A549 (cell line): Measurements from ENCODE around the gene LGALS7B. TPM values are rescaled to one million over a fixed set of nuclear protein-coding genes. Genes with fewer than 3 reads are reported as not detected.
"Not testable (repeated sequence)": the region's sequence is repeated elsewhere in the genome, so short reads cannot be mapped to it uniquely, and the experiment has no call there.

Experiments
- ATAC-seq, 2 experiments: fragments of 200-7000 bp in 1 of 2; fragments of >200 bp in 1 of 2; cut with Nextera tagmentation in 1 of 2; cut with Tn5 transposase in 1 of 2; 3 replicates each; pipeline versions ENCODE4 v1.8.0 to v1.9.1; 2018 to 2020; ENCODE audit warnings: mild to moderate bottlenecking in 1 of 2, moderate library complexity in 1 of 2
- CTCF ChIA-PET: fragments of 300-600 bp; sonication (Branson Sonifier 250); formaldehyde crosslinking; extraction: SDS; loops from one replicate; lab custom pipeline; 2021; ENCODE audit warnings: antibody characterized with exemption, inconsistent platforms; lab: Yijun Ruan, JAX
- POLR2A ChIA-PET: fragments of 350-600 bp; formaldehyde crosslinking; extraction: SDS; loops from one replicate; lab custom pipeline; 2021; ENCODE audit warnings: antibody characterized with exemption, inconsistent platforms; lab: Yijun Ruan, JAX
- DNase-seq, 2 experiments: peaks; one replicate each; pipeline versions ENCODE4 v3.0.0 to v3.0.0-alpha.2; 2011 to 2016; ENCODE audit warnings: low read depth in 1 of 2, low spot score in 1 of 2
- FAIRE-seq: peaks from 2 replicates; lab custom pipeline; 2011; peaks lifted over from hg19 to GRCh38; lab: Jason Lieb, UNC
- H3K27ac ChIP-seq, 2 experiments: fragments of >200 bp; sonication (Bioruptor Twin); formaldehyde crosslinking; 3 replicates each; pipeline ENCODE4 v1.5.1; 2016 to 2017
- H3K4me1 ChIP-seq: fragments of >200 bp; sonication (Bioruptor Twin); formaldehyde crosslinking; 3 replicates; pipeline ENCODE4 v1.6.1; 2016
- H3K4me2 ChIP-seq: fragments of >200 bp; sonication (Bioruptor Twin); formaldehyde crosslinking; 3 replicates; pipeline ENCODE4 v1.6.1; 2016
- H3K4me3 ChIP-seq: fragments of >200 bp; sonication (Bioruptor Twin); formaldehyde crosslinking; 3 replicates; pipeline ENCODE4 v1.5.1; 2016
- H3K9me3 ChIP-seq: fragments of >200 bp; sonication (Bioruptor Twin); formaldehyde crosslinking; 3 replicates; pipeline ENCODE4 v1.6.1; 2016
- BHLHE40 ChIP-seq: IDR thresholded peaks from 2 replicates; pipeline ENCODE4 v1.6.1; 2012; ENCODE audit warnings: low read depth, low read length, inconsistent platforms
- CBX8 ChIP-seq: fragments of 200-600 bp; sonication (generic); IDR thresholded peaks from 2 replicates; pipeline ENCODE4 v1.6.1; 2016
- CHD2 ChIP-seq: fragments of 150-350 bp; IDR thresholded peaks from 2 replicates; pipeline ENCODE4 v1.6.1; 2014; ENCODE audit warnings: low read length; ENCODE audit not compliant: partially characterized antibody
- CHD4 ChIP-seq: fragments of 200-600 bp; sonication (generic); IDR thresholded peaks from 2 replicates; pipeline ENCODE4 v1.6.1; 2016; ENCODE audit warnings: antibody characterized with exemption, mild to moderate bottlenecking, borderline replicate concordance
- ESRRA ChIP-seq: fragments of 150-350 bp; IDR thresholded peaks from 2 replicates; pipeline ENCODE4 v1.6.1; 2014; ENCODE audit warnings: mild to moderate bottlenecking, low read length, borderline replicate concordance
- HEYL ChIP-seq: fragments of 250-450 bp; sonication (Bioruptor Pico); IDR thresholded peaks from 2 replicates; pipeline ENCODE4 v1.8.0; 2021; ENCODE audit warnings: mild to moderate bottlenecking, moderate library complexity
- HOXB5 ChIP-seq: fragments of 250-450 bp; sonication (Bioruptor Pico); IDR thresholded peaks from 2 replicates; pipeline ENCODE4 v1.5.0; 2020; ENCODE audit warnings: mild to moderate bottlenecking, moderate library complexity
- KDM1A ChIP-seq: fragments of 200-600 bp; sonication (generic); IDR thresholded peaks from 2 replicates; pipeline ENCODE4 v1.6.1; 2016; ENCODE audit warnings: low read depth, mild to moderate bottlenecking
- NPAS2 ChIP-seq: fragments of 250-450 bp; sonication (Bioruptor Pico); IDR thresholded peaks from 2 replicates; pipeline ENCODE4 v1.8.0; 2022; ENCODE audit warnings: mild to moderate bottlenecking, moderate library complexity, borderline replicate concordance
- NR3C1 ChIP-seq: fragments of >200 bp; sonication (Bioruptor Twin); formaldehyde crosslinking; IDR thresholded peaks from 3 replicates; pipeline ENCODE4 v1.6.1; 2017
- SREBF2 ChIP-seq: fragments of 450-650 bp; IDR thresholded peaks from 2 replicates; pipeline ENCODE4 v1.6.1; 2014; ENCODE audit warnings: mild to moderate bottlenecking, moderate library complexity
- TFCP2L1 ChIP-seq: fragments of 250-450 bp; sonication (Bioruptor Pico); IDR thresholded peaks from 2 replicates; pipeline ENCODE4 v1.5.0; 2021; ENCODE audit warnings: mild to moderate bottlenecking
- ZNF302 ChIP-seq: fragments of 250-450 bp; sonication (Bioruptor Pico); IDR thresholded peaks from 2 replicates; pipeline ENCODE4 v1.9.0; 2021; ENCODE audit warnings: inconsistent platforms, mild to moderate bottlenecking, moderate library complexity
- WGBS: methylation state at CpG from one replicate; pipeline ENCODE4 v1.1.6; 2017; ENCODE audit errors: missing lambda C conversion rate; 5-methylcytosine and 5-hydroxymethylcytosine counted together
- polyA plus RNA-seq, 4 experiments: library from polyadenylated mRNA; depleted of rRNA in 3 of 4; stranded (reverse); fragments of >200 nt; fragmentation: RNase III in 1 of 4; extraction: RNeasy Plus Mini Kit Qiagen cat#74134 plus additional on column Dnase treatment in 1 of 4; gene quantifications; 2 replicates in 3 of 4; 3 replicates in 1 of 4; pipeline ENCODE4 v1.2.3, GENCODE V29; 2011 to 2017
- TF ChIP-seq, protein P1 (sequence below): fragments of 250-450 bp; sonication (Bioruptor Pico); IDR thresholded peaks from 2 replicates; pipeline ENCODE4 v1.5.0; 2021; ENCODE audit warnings: mild to moderate bottlenecking, moderate library complexity, borderline replicate concordance
- TF ChIP-seq, protein P2 (sequence below): fragments of 200-600 bp; sonication (generic); IDR thresholded peaks from 2 replicates; pipeline ENCODE4 v1.6.1; 2016; ENCODE audit warnings: antibody characterized with exemption, mild to moderate bottlenecking, moderate library complexity

The LGALS7B gene
- polyA plus RNA-seq, 2 of the 4 experiments (the other 2 are of a cell fraction), result 0.27 TPM; not detected in 1

DNA sequence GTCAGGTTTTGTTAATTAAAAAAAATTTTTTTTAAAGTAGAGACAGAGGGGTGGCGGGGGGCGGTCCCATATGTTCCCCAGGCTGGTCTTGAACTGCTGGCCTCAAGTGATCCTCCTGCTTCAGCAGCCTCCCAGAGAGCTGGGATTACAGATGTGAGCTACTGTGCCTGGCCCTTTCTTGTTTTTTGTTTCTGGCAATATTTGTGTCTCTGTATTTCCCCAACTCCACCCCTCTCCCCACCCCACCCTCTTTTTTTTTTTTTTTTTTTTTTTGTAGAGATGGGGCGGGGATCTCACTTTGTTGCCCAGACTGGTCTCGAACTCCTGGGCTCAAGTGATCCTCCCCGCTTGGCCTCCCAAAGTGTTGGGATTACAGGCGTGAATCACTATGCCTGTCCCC is 44.1 kb upstream of the LGALS7B start:
- H3K4me3 ChIP-seq, result no peak overlapping the region
- no peaks in the 10 kb centered on the region for H3K9me3 ChIP-seq
- WGBS, result 71% methylated on average over 6 of the region's 6 CpGs
- H3K4me1 ChIP-seq, result peaks cover 4% of the 10 kb centered on the region; the same call in 1 of the 3 replicates
- peak in 1 of 2 experiments; percentile 26 for DNase-seq
- CTCF ChIA-PET, result interaction anchor here (0.8 to 2.1 kb wide), 12 partner anchors 9 to 185 kb away, joined by 3 to 9 read pairs (median 4); partner anchors contain the start of genes ECH1, MRPS12 and SARS2
- FAIRE-seq, result no peak
- no peak overlapping the region for H3K4me2 ChIP-seq
- no peak; a peak in 2 of 6 replicates for ATAC-seq
- H3K27ac ChIP-seq, result no peak overlapping the region
- POLR2A ChIA-PET, result interaction anchor here (1.4 kb wide), 1 partner anchor 87 kb away, joined by 3 read pairs; the partner anchor contains the start of gene ECH1
- TF ChIP-seq ZNF302, result no peak

DNA sequence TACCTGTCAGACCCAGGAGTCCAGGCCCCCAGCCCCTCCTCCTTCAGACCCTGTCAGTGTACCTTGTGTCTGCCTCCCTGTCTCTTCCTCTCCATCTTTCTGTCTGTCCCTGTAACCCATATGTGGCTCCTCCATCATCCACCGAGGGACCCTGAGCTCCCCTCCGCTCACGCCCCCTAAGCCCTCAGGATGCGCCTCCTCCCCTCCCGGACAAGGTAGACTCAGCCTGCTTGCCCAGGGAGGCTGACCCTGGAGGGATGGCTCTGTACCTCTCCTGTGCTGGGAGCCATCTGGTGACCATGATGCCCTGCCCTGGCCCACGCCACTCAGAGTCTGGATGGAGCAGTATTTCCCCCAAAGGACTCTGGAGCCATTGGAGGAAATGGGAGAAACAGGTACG is 43.7 kb upstream of the LGALS7B start:
- peaks cover 4% of the 10 kb centered on the region; the same call in 1 of the 3 replicates for H3K4me1 ChIP-seq
- peak; percentile 17 to 37; a peak in 4 of 6 replicates for ATAC-seq
- 87% methylated on average over 7 of the region's 7 CpGs for WGBS
- H3K27ac ChIP-seq, result no peak overlapping the region
- DNase-seq, result no peak
- no peaks in the 10 kb centered on the region for H3K9me3 ChIP-seq
- no peak for TF ChIP-seq BHLHE40
- TF ChIP-seq, protein P1, sequence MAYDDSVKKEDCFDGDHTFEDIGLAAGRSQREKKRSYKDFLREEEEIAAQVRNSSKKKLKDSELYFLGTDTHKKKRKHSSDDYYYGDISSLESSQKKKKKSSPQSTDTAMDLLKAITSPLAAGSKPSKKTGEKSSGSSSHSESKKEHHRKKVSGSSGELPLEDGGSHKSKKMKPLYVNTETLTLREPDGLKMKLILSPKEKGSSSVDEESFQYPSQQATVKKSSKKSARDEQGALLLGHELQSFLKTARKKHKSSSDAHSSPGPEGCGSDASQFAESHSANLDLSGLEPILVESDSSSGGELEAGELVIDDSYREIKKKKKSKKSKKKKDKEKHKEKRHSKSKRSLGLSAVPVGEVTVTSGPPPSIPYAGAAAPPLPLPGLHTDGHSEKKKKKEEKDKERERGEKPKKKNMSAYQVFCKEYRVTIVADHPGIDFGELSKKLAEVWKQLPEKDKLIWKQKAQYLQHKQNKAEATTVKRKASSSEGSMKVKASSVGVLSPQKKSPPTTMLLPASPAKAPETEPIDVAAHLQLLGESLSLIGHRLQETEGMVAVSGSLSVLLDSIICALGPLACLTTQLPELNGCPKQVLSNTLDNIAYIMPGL (CRISPR knock-in tag), result no peak
- TF ChIP-seq HEYL (CRISPR knock-in tag), result no peak
- TF ChIP-seq TFCP2L1 (CRISPR knock-in tag), result no peak
- no peak for TF ChIP-seq ESRRA
- TF ChIP-seq CBX8, result no peak
- TF ChIP-seq NR3C1, result no peak
- TF ChIP-seq CHD4, result no peak
- no peak for TF ChIP-seq SREBF2
- no peak for TF ChIP-seq ZNF302
- no peak for TF ChIP-seq CHD2
- TF ChIP-seq NPAS2 (CRISPR knock-in tag), result no peak
- TF ChIP-seq, protein P2, sequence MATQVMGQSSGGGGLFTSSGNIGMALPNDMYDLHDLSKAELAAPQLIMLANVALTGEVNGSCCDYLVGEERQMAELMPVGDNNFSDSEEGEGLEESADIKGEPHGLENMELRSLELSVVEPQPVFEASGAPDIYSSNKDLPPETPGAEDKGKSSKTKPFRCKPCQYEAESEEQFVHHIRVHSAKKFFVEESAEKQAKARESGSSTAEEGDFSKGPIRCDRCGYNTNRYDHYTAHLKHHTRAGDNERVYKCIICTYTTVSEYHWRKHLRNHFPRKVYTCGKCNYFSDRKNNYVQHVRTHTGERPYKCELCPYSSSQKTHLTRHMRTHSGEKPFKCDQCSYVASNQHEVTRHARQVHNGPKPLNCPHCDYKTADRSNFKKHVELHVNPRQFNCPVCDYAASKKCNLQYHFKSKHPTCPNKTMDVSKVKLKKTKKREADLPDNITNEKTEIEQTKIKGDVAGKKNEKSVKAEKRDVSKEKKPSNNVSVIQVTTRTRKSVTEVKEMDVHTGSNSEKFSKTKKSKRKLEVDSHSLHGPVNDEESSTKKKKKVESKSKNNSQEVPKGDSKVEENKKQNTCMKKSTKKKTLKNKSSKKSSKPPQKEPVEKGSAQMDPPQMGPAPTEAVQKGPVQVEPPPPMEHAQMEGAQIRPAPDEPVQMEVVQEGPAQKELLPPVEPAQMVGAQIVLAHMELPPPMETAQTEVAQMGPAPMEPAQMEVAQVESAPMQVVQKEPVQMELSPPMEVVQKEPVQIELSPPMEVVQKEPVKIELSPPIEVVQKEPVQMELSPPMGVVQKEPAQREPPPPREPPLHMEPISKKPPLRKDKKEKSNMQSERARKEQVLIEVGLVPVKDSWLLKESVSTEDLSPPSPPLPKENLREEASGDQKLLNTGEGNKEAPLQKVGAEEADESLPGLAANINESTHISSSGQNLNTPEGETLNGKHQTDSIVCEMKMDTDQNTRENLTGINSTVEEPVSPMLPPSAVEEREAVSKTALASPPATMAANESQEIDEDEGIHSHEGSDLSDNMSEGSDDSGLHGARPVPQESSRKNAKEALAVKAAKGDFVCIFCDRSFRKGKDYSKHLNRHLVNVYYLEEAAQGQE, result no peak
- no peak for TF ChIP-seq KDM1A
- no peak for TF ChIP-seq HOXB5
- H3K4me3 ChIP-seq, result no peak overlapping the region
- FAIRE-seq, result peak; percentile 70
- H3K4me2 ChIP-seq, result no peak overlapping the region
- ChIA-PET CTCF (interaction anchor here (0.8 to 2.1 kb wide), 6 partner anchors 10 to 185 kb away, joined by 3 to 9 read pairs (median 3); partner anchors contain the start of genes MRPS12 and SARS2), POLR2A (no interaction called here)

DNA sequence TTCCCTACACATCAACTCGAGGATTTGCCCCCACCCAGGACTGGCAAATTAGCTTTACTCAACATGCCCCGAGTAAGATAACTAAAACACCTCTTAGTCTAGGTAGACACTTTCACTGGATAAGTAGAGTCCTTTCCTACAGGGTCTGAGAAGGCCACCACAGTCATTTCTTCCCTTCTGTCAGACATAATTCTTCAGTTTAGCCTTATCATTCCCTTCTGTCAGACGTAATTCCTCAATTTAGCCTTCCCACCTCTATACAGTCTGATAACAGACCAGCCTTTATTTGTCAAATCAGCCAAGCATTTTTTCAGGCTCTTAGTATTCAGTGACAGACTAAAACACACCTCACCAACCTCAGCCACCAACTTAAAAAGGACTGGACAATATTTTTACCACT is 35.2 kb upstream of the LGALS7B start:
- 76% methylated on average over 3 of the region's 3 CpGs for WGBS
- H3K4me3 ChIP-seq, POLR2A ChIA-PET, H3K9me3 ChIP-seq, FAIRE-seq, H3K4me1 ChIP-seq, H3K4me2 ChIP-seq, H3K27ac ChIP-seq, DNase-seq, ATAC-seq: not testable (repeated sequence)
- CTCF ChIA-PET, result interaction anchor here (1.4 kb wide), 1 partner anchor 9 kb away, joined by 3 read pairs; the partner anchor contains the start of gene CAPN12

DNA sequence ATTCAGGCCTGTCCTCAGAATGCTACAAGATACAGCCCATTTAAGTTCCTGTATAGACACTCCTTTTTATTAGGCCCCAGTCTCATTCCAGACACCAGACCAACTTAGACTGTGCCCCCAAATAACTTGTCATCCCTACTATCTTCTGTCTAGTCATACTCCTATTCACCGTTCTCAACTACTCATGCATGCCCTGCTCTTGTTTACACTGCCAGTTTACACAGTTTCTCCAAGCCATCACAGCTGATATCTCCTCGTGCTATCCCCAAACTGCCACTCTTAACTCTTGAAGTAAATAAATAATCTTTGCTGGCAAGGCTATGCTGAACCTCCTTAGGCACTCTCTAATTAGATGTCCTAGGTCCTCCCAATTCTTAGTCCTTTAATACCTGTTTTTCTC is 34.8 kb upstream of the LGALS7B start:
- POLR2A ChIA-PET, FAIRE-seq, H3K4me1 ChIP-seq, ATAC-seq, H3K9me3 ChIP-seq, H3K27ac ChIP-seq, H3K4me2 ChIP-seq, H3K4me3 ChIP-seq, DNase-seq: not testable (repeated sequence)
- CTCF ChIA-PET, result interaction anchor here (1.4 kb wide), 1 partner anchor 10 kb away, joined by 3 read pairs; the partner anchor contains the start of gene CAPN12
- 18% methylated on average over 2 of the region's 2 CpGs for WGBS
